Testis (tissue), 5 donors: ENCODE measurements around the gene MAGEE2. TPM values are rescaled to one million over a fixed set of nuclear protein-coding genes. Genes with fewer than 3 reads are reported as not detected.
"Not testable (repeated sequence)": the region's sequence is repeated elsewhere in the genome, so short reads cannot be mapped to it uniquely, and the experiment has no call there.

Experiments used
- DNase-seq: peaks from one replicate; pipeline ENCODE4 v3.0.0-alpha.2; 2019
- H3K27ac ChIP-seq, 2 donors: fragments of 200-600 bp; sonication (generic); one replicate each; pipeline ENCODE4 v1.5.1; 2019
- H3K27me3 ChIP-seq: fragments of 200-600 bp; sonication (generic); one replicate; pipeline ENCODE4 v1.5.1; 2019
- H3K36me3 ChIP-seq: fragments of 200-600 bp; sonication (generic); one replicate; pipeline ENCODE4 v1.5.1; 2017; ENCODE audit warnings: low read depth; ENCODE audit errors: missing control alignments
- H3K4me1 ChIP-seq: fragments of 200-600 bp; sonication (generic); one replicate; pipeline ENCODE4 v1.5.1; 2019
- H3K4me3 ChIP-seq, 2 donors: fragments of 200-600 bp; sonication (generic); one replicate each; pipeline ENCODE4 v1.5.1; 2017 to 2019
- H3K9me3 ChIP-seq: fragments of 200-600 bp; sonication (generic); one replicate; pipeline ENCODE4 v1.5.1; 2017
- CTCF ChIP-seq, 3 experiments: fragments of 450-650 bp in 2 of 3; fragments of 200-600 bp in 1 of 3; sonication (generic) in 1 of 3; IDR thresholded peaks; one replicate each; pipeline ENCODE4 v1.5.1; 2016 to 2019; ENCODE audit warnings: antibody characterized with exemption in 3 of 3, mild to moderate bottlenecking in 2 of 3, moderate library complexity in 1 of 3
- POLR2A ChIP-seq: fragments of 450-650 bp; IDR thresholded peaks from one replicate; pipeline ENCODE4 v1.6.1; 2017; ENCODE audit warnings: antibody characterized with exemption, mild to moderate bottlenecking, moderate library complexity
- WGBS, 2 donors: methylation state at CpG; one replicate each; pipeline ENCODE4 v1.1.5; 2018; 5-methylcytosine and 5-hydroxymethylcytosine counted together
- intact Hi-C: fragments of 100-400 bp; cut with DNase I; formaldehyde crosslinking; loops from one replicate; pipeline ENCODE4 v1.15.1; 2023; ENCODE audit warnings: low total_unique reads
- long read RNA-seq, 2 donors: transcript quantifications; one replicate each; lab custom pipeline, GENCODE V29; 2026
- polyA plus RNA-seq: library from polyadenylated mRNA; stranded (reverse); fragments of 350-450 nt; fragmentation: Illumina TruSeq; extraction: RNeasy Lipid Tissue Mini Kit (QIAGEN cat#74804); gene quantifications from one replicate; pipeline ENCODE4 v1.2.3, GENCODE V29; 2014; ENCODE audit warnings: low read depth, low replicate concordance; ENCODE audit not compliant: insufficient read depth
- total RNA-seq, 2 donors: library from RNA; depleted of rRNA; stranded (reverse); fragments of >200 nt; gene quantifications; one replicate each; pipeline ENCODE4 v1.2.3, GENCODE V29; 2016

Gene MAGEE2, protein sequence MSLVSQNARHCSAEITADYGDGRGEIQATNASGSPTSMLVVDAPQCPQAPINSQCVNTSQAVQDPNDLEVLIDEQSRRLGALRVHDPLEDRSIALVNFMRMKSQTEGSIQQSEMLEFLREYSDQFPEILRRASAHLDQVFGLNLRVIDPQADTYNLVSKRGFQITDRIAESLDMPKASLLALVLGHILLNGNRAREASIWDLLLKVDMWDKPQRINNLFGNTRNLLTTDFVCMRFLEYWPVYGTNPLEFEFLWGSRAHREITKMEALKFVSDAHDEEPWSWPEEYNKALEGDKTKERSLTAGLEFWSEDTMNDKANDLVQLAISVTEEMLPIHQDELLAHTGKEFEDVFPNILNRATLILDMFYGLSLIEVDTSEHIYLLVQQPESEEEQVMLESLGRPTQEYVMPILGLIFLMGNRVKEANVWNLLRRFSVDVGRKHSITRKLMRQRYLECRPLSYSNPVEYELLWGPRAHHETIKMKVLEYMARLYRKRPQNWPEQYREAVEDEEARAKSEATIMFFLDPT
- total RNA-seq = under 1 TPM in 1 of 2 donors, not detected in 1; 0.12 TPM
- not detected for polyA plus RNA-seq
- long read RNA-seq, donor 1 = 0 reads
- long read RNA-seq, donor 2 = 0 reads

- Histone ChIP-seq H3K4me3 (peak within 1 kb of the TSS in 1 of 2 donors; percentile 20), H3K36me3 (no peaks in the 10 kb centered on the region), H3K27me3 (no peaks in the 10 kb centered on the region), H3K4me1 (no peaks in the 10 kb centered on the region), H3K27ac (no peak within 1 kb of the TSS), H3K9me3 (no peaks in the 10 kb centered on the region)
- DNase-seq = peak; percentile 15
- TF ChIP-seq CTCF (IDR thresholded peaks at IDR 0.05) = no peak
- TF ChIP-seq POLR2A = no peak
- 3 to 20% methylated on average over 7 to 28 of the region's 36 CpGs for WGBS, 2 donors
- intact Hi-C loops = no loop called here
Measured at GRCh38 chrX:75784680-75785491, at the start of gene MAGEE2. Gene MAGEE2, minus strand, starts transcription at chrX:75785254. Its CDS starts 203 bp downstream, at chrX:75785051.

GRCh38 chrX:75786290-75786689 is 1.2 kb upstream of the MAGEE2 start:
- TF ChIP-seq POLR2A (no peak), CTCF (IDR thresholded peaks at IDR 0.05) (no peak)
- Histone ChIP-seq H3K4me3 (no peak overlapping the region), H3K27ac (no peak overlapping the region), H3K9me3 (no peaks in the 10 kb centered on the region), H3K4me1 (no peaks in the 10 kb centered on the region), H3K36me3 (no peaks in the 10 kb centered on the region), H3K27me3 (no peaks in the 10 kb centered on the region)
- DNase-seq = no peak
- intact Hi-C loops = no loop called here
- WGBS, 2 donors = 68 to 73% methylated on average over 5 of the region's 5 CpGs

DNA sequence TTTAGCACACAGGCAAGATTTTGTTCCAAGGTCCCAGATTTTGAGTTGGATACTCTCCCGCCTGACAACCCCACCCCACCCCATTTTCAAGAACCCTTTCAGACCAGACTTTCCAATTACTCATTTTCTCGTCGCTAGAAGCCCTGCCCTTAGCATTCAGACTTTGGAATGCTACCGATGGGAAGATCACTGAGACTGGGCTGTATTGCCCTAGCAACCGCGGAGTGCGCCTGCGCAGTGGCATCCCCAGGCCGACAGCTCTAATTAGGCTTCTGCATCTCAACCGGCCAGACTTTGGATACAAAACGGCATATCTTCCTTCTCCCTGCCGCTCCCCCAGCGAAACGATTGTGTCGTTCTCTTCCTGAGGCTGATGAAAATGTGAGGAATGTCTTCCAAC is 3.4 kb downstream of the MAGEE2 start:
- 3 to 13% methylated on average over 11 to 15 of the region's 15 CpGs for WGBS, 2 donors
- no peaks in the 10 kb centered on the region for H3K36me3 ChIP-seq
- no peaks in the 10 kb centered on the region for H3K4me1 ChIP-seq
- TF ChIP-seq POLR2A = no peak
- no peak for TF ChIP-seq CTCF (IDR thresholded peaks at IDR 0.05)
- H3K27me3 ChIP-seq = no peaks in the 10 kb centered on the region
- no peak overlapping the region for H3K4me3 ChIP-seq
- intact Hi-C loops = no loop called here
- no peaks in the 10 kb centered on the region for H3K9me3 ChIP-seq
- H3K27ac ChIP-seq = no peak overlapping the region
- peak; percentile 16 for DNase-seq

GRCh38 chrX:75768063-75768462 is 17.0 kb downstream of the MAGEE2 start:
- H3K4me1 ChIP-seq, H3K36me3 ChIP-seq, H3K4me3 ChIP-seq, H3K27ac ChIP-seq, DNase-seq, H3K9me3 ChIP-seq, H3K27me3 ChIP-seq, intact Hi-C loops: not testable (repeated sequence)
- WGBS, 2 donors = 68 to 80% methylated on average over 4 to 5 of the region's 5 CpGs

GRCh38 chrX:75748431-75748830 is 36.6 kb downstream of the MAGEE2 start:
- TF ChIP-seq POLR2A (no peak), CTCF (IDR thresholded peaks at IDR 0.05) (no peak)
- Histone ChIP-seq H3K4me1 (no peaks in the 10 kb centered on the region), H3K36me3 (no peaks in the 10 kb centered on the region), H3K9me3 (no peaks in the 10 kb centered on the region), H3K27ac (no peak overlapping the region), H3K27me3 (no peaks in the 10 kb centered on the region), H3K4me3 (no peak overlapping the region)
- no peak for DNase-seq
- 92 to 100% methylated on average over 2 of the region's 2 CpGs for WGBS, 2 donors
- intact Hi-C loops = no loop called here
